SK-N-SH (cell line): ENCODE data around the gene MNT.

Experiments used
- CHD2 ChIP-seq: fragments of 150-350 bp; IDR thresholded peaks from 2 replicates; pipeline ENCODE4 v1.6.1; 2018; ENCODE audit warnings: low read length; ENCODE audit not compliant: partially characterized antibody
- EP300 ChIP-seq, 2 experiments: IDR thresholded peaks; 2 replicates each; pipeline versions ENCODE4 v1.4.0 to v1.6.1; 2012; ENCODE audit warnings: borderline replicate concordance in 1 of 2, low read depth in 1 of 2, low read length in 1 of 2
- RFX5 ChIP-seq: IDR thresholded peaks from 2 replicates; pipeline ENCODE4 v1.6.1; 2012; ENCODE audit warnings: mild to moderate bottlenecking, improper control_type of control experiment, low read length
- TF ChIP-seq, protein P1 (sequence below): IDR thresholded peaks from 2 replicates; pipeline ENCODE4 v1.4.0; 2012; ENCODE audit warnings: low read depth
- TF ChIP-seq, protein P2 (sequence below): fragments of 200-600 bp; sonication (generic); IDR thresholded peaks from 2 replicates; pipeline ENCODE4 v1.6.1; 2017; ENCODE audit warnings: antibody characterized with exemption, mild to moderate bottlenecking, moderate library complexity

DNA sequence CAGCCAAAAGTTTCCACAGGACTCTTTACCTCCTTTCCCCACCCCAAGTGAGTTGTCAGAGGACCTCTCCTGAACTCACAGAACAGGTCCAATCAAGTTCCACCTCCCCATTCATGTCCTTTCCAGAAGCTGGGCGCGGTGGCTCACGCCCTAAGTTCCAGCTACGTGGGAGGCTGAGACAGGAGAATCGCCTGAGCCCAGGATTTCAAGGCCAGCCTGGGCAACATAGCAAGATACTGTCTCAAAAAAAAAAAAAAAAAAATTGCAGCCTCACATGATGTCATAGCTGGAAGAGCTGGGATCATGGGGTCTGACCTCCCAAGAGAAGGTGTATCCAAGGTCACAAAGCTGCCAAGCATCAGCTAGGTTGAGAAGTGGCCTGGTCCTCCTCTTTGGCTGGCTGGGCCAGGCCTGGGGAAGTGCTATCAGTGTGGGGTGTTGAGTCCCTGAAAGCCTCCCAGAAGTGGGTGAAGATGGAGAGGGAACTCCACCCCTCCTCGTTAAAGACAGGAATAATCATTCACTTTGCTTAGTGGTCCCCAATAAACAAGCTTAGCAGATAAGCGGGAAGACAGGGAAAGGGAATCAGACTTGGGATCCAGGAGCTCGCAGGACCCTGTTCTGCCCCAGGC, 5.5 kb upstream of the MNT start:
- TF ChIP-seq, protein P1, sequence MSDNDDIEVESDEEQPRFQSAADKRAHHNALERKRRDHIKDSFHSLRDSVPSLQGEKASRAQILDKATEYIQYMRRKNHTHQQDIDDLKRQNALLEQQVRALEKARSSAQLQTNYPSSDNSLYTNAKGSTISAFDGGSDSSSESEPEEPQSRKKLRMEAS, result no peak
- TF ChIP-seq, protein P2, sequence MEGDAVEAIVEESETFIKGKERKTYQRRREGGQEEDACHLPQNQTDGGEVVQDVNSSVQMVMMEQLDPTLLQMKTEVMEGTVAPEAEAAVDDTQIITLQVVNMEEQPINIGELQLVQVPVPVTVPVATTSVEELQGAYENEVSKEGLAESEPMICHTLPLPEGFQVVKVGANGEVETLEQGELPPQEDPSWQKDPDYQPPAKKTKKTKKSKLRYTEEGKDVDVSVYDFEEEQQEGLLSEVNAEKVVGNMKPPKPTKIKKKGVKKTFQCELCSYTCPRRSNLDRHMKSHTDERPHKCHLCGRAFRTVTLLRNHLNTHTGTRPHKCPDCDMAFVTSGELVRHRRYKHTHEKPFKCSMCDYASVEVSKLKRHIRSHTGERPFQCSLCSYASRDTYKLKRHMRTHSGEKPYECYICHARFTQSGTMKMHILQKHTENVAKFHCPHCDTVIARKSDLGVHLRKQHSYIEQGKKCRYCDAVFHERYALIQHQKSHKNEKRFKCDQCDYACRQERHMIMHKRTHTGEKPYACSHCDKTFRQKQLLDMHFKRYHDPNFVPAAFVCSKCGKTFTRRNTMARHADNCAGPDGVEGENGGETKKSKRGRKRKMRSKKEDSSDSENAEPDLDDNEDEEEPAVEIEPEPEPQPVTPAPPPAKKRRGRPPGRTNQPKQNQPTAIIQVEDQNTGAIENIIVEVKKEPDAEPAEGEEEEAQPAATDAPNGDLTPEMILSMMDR, result no peak
- TF ChIP-seq EP300 (IDR thresholded peaks at IDR 0.05; ENCODE audit: borderline replicate concordance in 1 of 2, low read depth in 1 of 2, low read length in 1 of 2) (no peak), RFX5 (no peak), CHD2 (no peak)
